Caco-2 (cell line): ENCODE measurements around the gene CDYL2. TPM values are rescaled to one million over a fixed set of nuclear protein-coding genes. Genes with fewer than 3 reads are reported as not detected.
"Not testable (repeated sequence)": the region's sequence is repeated elsewhere in the genome, so short reads cannot be mapped to it uniquely, and the experiment has no call there.

Experiments
- BruUV-seq: library from RNA; stranded (reverse); fragments of 400-500 nt; replicated peaks from 2 replicates; lab custom pipeline; 2021; lab: Mats Ljungman, UMichigan
- CTCF ChIA-PET: fragments of 300-600 bp; sonication (Branson Sonifier 250); formaldehyde crosslinking; loops from one replicate; lab custom pipeline; 2022; ENCODE audit warnings: antibody characterized with exemption; lab: Charles Lee
- POLR2A ChIA-PET: fragments of 300-600 bp; sonication (Branson Sonifier 250); formaldehyde crosslinking; loops from one replicate; lab custom pipeline; 2022; ENCODE audit warnings: antibody characterized with exemption; lab: Charles Lee
- DNase-seq, 2 experiments: peaks; one replicate each; pipeline versions ENCODE4 v3.0.0 to v3.0.0-alpha.2; 2020 to 2022
- H3K27me3 ChIP-seq: replicated peaks from 2 replicates; pipeline ENCODE4 v1.6.0; 2011; ENCODE audit warnings: low read length; ENCODE audit not compliant: control insufficient read depth, insufficient read depth
- H3K36me3 ChIP-seq: 2 replicates; pipeline ENCODE4 v1.5.1; 2011; ENCODE audit warnings: low read length; ENCODE audit not compliant: control insufficient read depth, insufficient read depth
- H3K4me1 ChIP-seq: fragments of 250-450 bp; sonication (Bioruptor Pico); 2 replicates; pipeline ENCODE4 v1.5.1; 2020; ENCODE audit warnings: mild to moderate bottlenecking
- H3K4me3 ChIP-seq: 2 replicates; pipeline ENCODE4 v1.5.1; 2011; ENCODE audit warnings: low read depth, mild to moderate bottlenecking, control low read depth, low read length
- H3K9me3 ChIP-seq: fragments of 250-450 bp; sonication (Bioruptor Pico); 2 replicates; pipeline ENCODE4 v1.5.1; 2020; ENCODE audit warnings: mild to moderate bottlenecking, moderate library complexity
- H3K27ac Mint-ChIP-seq: one replicate; pipeline ENCODE4 v1.8.0; 2022; ENCODE audit warnings: mixed read lengths; ENCODE audit not compliant: unreplicated experiment
- H3K27me3 Mint-ChIP-seq: one replicate; pipeline ENCODE4 v1.8.0; 2022; ENCODE audit warnings: mixed read lengths; ENCODE audit not compliant: insufficient read depth, unreplicated experiment
- H3K36me3 Mint-ChIP-seq: one replicate; pipeline ENCODE4 v1.8.0; 2022; ENCODE audit warnings: mild to moderate bottlenecking, mixed read lengths; ENCODE audit not compliant: insufficient read depth, unreplicated experiment
- H3K4me1 Mint-ChIP-seq: one replicate; pipeline ENCODE4 v1.8.0; 2022; ENCODE audit warnings: low read depth, mixed read lengths; ENCODE audit not compliant: unreplicated experiment
- H3K4me3 Mint-ChIP-seq: one replicate; pipeline ENCODE4 v1.8.0; 2022; ENCODE audit warnings: mild to moderate bottlenecking, moderate library complexity, mixed read lengths; ENCODE audit not compliant: unreplicated experiment
- H3K9me3 Mint-ChIP-seq: one replicate; pipeline ENCODE4 v1.8.0; 2022; ENCODE audit warnings: mixed read lengths; ENCODE audit not compliant: unreplicated experiment
- CTCF ChIP-seq, 2 experiments: fragments of 200-600 bp in 1 of 2; IDR thresholded peaks; 1 replicate in 1 of 2; 2 replicates in 1 of 2; pipeline versions ENCODE4 v1.5.1 to v1.8.0; 2011 to 2022; ENCODE audit warnings: antibody characterized with exemption in 1 of 2, control low read depth in 1 of 2, inconsistent platforms in 1 of 2, low read depth in 1 of 2, low read length in 1 of 2, mild to moderate bottlenecking in 1 of 2, moderate library complexity in 1 of 2; ENCODE audit not compliant: insufficient read depth in 1 of 2, severe bottlenecking in 1 of 2, unreplicated experiment in 1 of 2
- intact Hi-C: fragments of 100-400 bp; cut with micrococcal nuclease; formaldehyde crosslinking; loops from one replicate; pipeline ENCODE4 v1.10.0; 2022; ENCODE audit not compliant: unreplicated experiment
- total RNA-seq: library from RNA; stranded (reverse); gene quantifications from 2 replicates; pipeline ENCODE4 v1.2.3, GENCODE V29; 2022

CDYL2 gene
- total RNA-seq, 1 experiment from 2014 or later: 1.8 TPM

GRCh38 chr16:80788027-80788426 lies 16.4 kb downstream of the CDYL2 start:
- Mint-ChIP-seq H3K27ac (no peak overlapping the region), H3K27me3 (peaks cover 8% of the 10 kb centered on the region), H3K9me3 (peaks cover 15% of the 10 kb centered on the region), H3K4me1 (no peaks in the 10 kb centered on the region), H3K4me3 (no peak overlapping the region), H3K36me3 (no peaks in the 10 kb centered on the region)
- intact Hi-C loops: no loop called here
- no peak overlapping the region for H3K4me3 ChIP-seq
- no peaks in the 10 kb centered on the region for H3K27me3 ChIP-seq
- no TSS peak for BruUV-seq
- no peak for TF ChIP-seq CTCF (IDR thresholded peaks at IDR 0.05; ENCODE audit: insufficient read depth in 1 of 2, low read depth in 1 of 2, low read length in 1 of 2, severe bottlenecking in 1 of 2, unreplicated experiment in 1 of 2)
- H3K9me3 ChIP-seq: no peaks in the 10 kb centered on the region
- no peaks in the 10 kb centered on the region for H3K36me3 ChIP-seq
- ChIA-PET CTCF (no interaction called here), POLR2A (no interaction called here)
- DNase-seq: no peak
- no peaks in the 10 kb centered on the region for H3K4me1 ChIP-seq

DNA sequence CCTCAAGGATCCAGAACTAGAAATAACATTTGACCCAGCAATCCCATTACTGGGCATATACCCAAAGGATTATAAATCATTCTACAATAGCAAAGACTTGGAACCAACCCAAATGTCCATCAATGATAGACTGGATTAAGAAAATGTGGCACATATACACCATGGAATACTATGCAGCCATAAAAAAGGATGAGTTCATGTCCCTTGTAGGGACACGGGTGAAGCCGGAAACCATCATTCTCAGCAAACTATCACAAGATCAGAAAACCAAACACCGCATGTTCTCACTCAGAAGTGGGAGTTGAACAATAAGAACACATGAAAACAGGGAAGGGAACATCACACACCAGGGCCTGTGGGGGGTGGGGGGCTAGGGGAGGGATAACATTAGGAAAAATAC lies 17.8 kb downstream of the CDYL2 start:
- intact Hi-C loops, H3K9me3 ChIP-seq, H3K36me3 Mint-ChIP-seq, H3K27me3 Mint-ChIP-seq, BruUV-seq, H3K4me1 ChIP-seq, DNase-seq, H3K4me3 Mint-ChIP-seq, H3K4me3 ChIP-seq, CTCF ChIA-PET, H3K36me3 ChIP-seq, H3K27ac Mint-ChIP-seq, H3K27me3 ChIP-seq, H3K4me1 Mint-ChIP-seq, POLR2A ChIA-PET: not testable (repeated sequence)
- peaks cover 15% of the 10 kb centered on the region for H3K9me3 Mint-ChIP-seq

GRCh38 chr16:80784951-80785350 lies 19.4 kb downstream of the CDYL2 start:
- BruUV-seq: no TSS peak
- H3K36me3 ChIP-seq: no peaks in the 10 kb centered on the region
- H3K9me3 ChIP-seq: no peaks in the 10 kb centered on the region
- Mint-ChIP-seq H3K36me3 (no peaks in the 10 kb centered on the region), H3K4me3 (no peak overlapping the region), H3K27ac (no peak overlapping the region), H3K9me3 (peaks cover 15% of the 10 kb centered on the region), H3K4me1 (no peaks in the 10 kb centered on the region), H3K27me3 (peaks cover 7% of the 10 kb centered on the region)
- H3K4me1 ChIP-seq: no peaks in the 10 kb centered on the region
- H3K4me3 ChIP-seq: no peak overlapping the region
- intact Hi-C loops: no loop called here
- POLR2A ChIA-PET: no interaction called here
- DNase-seq: no peak
- no peak for TF ChIP-seq CTCF (IDR thresholded peaks at IDR 0.05; ENCODE audit: insufficient read depth in 1 of 2, low read depth in 1 of 2, low read length in 1 of 2, severe bottlenecking in 1 of 2, unreplicated experiment in 1 of 2)
- CTCF ChIA-PET: no interaction called here
- H3K27me3 ChIP-seq: no peaks in the 10 kb centered on the region

GRCh38 chr16:80778703-80779102 lies 25.7 kb downstream of the CDYL2 start:
- no peak for DNase-seq
- Mint-ChIP-seq H3K36me3 (no peaks in the 10 kb centered on the region), H3K4me1 (no peaks in the 10 kb centered on the region), H3K27ac (no peak overlapping the region), H3K9me3 (no peaks in the 10 kb centered on the region), H3K27me3 (peaks cover 14% of the 10 kb centered on the region), H3K4me3 (no peak overlapping the region)
- POLR2A ChIA-PET: no interaction called here
- no TSS peak for BruUV-seq
- intact Hi-C loops: no loop called here
- no peak for TF ChIP-seq CTCF (IDR thresholded peaks at IDR 0.05; ENCODE audit: insufficient read depth in 1 of 2, low read depth in 1 of 2, low read length in 1 of 2, severe bottlenecking in 1 of 2, unreplicated experiment in 1 of 2)
- Histone ChIP-seq H3K36me3 (no peaks in the 10 kb centered on the region), H3K4me1 (no peaks in the 10 kb centered on the region), H3K4me3 (no peak overlapping the region), H3K27me3 (no peaks in the 10 kb centered on the region), H3K9me3 (no peaks in the 10 kb centered on the region)
- CTCF ChIA-PET: no interaction called here
